Spleen (tissue), 11 donors: ENCODE results near the gene FADS3. TPM values are rescaled to one million over a fixed set of nuclear protein-coding genes. Genes with fewer than 3 reads are reported as not detected.
A peak's percentile ranks its signal among the peaks of the same experiment; 100 is the strongest.

ENCODE experiments used
- DNase-seq: peaks from one replicate; pipeline ENCODE4 v3.0.0-alpha.2; 2020
- H3K27ac ChIP-seq, 8 donors: fragments of 200-600 bp; sonication (generic) in 7 of 8; 1 replicate in 4 of 8; 2 replicates in 4 of 8; pipeline versions ENCODE4 v1.5.0 to v1.8.0; 2016 to 2021; ENCODE audit warnings: inconsistent platforms in 4 of 8, mild to moderate bottlenecking in 4 of 8, moderate library complexity in 1 of 8
- H3K27me3 ChIP-seq, 7 donors: fragments of 200-600 bp; sonication (generic) in 6 of 7; replicated peaks in 1 of 7; 1 replicate in 4 of 7; 2 replicates in 3 of 7; pipeline versions ENCODE4 v1.5.0 to v1.8.0; 2016 to 2021; ENCODE audit warnings: inconsistent platforms in 3 of 7, mild to moderate bottlenecking in 1 of 7
- H3K36me3 ChIP-seq, 6 donors: fragments of 200-600 bp; sonication (generic) in 5 of 6; 1 replicate in 4 of 6; 2 replicates in 2 of 6; pipeline versions ENCODE4 v1.5.0 to v1.8.0; 2016 to 2021; ENCODE audit warnings: inconsistent platforms in 2 of 6
- H3K4me1 ChIP-seq, 6 donors: fragments of 200-600 bp; sonication (generic) in 5 of 6; 1 replicate in 3 of 6; 2 replicates in 3 of 6; pipeline versions ENCODE4 v1.5.0 to v1.8.0; 2016 to 2021; ENCODE audit warnings: inconsistent platforms in 3 of 6
- H3K4me3 ChIP-seq, 8 donors: fragments of 200-600 bp; sonication (generic) in 7 of 8; 1 replicate in 4 of 8; 2 replicates in 4 of 8; pipeline versions ENCODE4 v1.5.0 to v1.8.0; 2016 to 2021; ENCODE audit warnings: inconsistent platforms in 4 of 8, mild to moderate bottlenecking in 4 of 8, moderate library complexity in 2 of 8
- H3K9me3 ChIP-seq, 8 donors: fragments of 200-600 bp; sonication (generic) in 7 of 8; 1 replicate in 4 of 8; 2 replicates in 4 of 8; pipeline versions ENCODE4 v1.5.0 to v1.8.0; 2016 to 2021; ENCODE audit warnings: inconsistent platforms in 4 of 8
- CTCF ChIP-seq, 11 experiments: fragments of 200-600 bp in 7 of 11; fragments of 450-650 bp in 4 of 11; sonication (generic) in 4 of 11; IDR thresholded peaks in 8 of 11; conservative IDR thresholded peaks in 3 of 11; 1 replicate in 7 of 11; 2 replicates in 4 of 11; pipeline versions ENCODE4 v1.4.0 to v1.8.0; 2016 to 2021; ENCODE audit warnings: antibody characterized with exemption in 11 of 11, inconsistent platforms in 4 of 11, mild to moderate bottlenecking in 1 of 11
- POLR2A ChIP-seq, 3 donors: fragments of 450-650 bp; IDR thresholded peaks; one replicate each; pipeline ENCODE4 v1.5.1; 2017; ENCODE audit warnings: antibody characterized with exemption in 3 of 3, mild to moderate bottlenecking in 1 of 3
- POLR2AphosphoS5 ChIP-seq, 3 donors: sonication (generic); formaldehyde crosslinking; IDR thresholded peaks; one replicate each; pipeline ENCODE4 v1.5.1; 2017; ENCODE audit warnings: antibody characterized with exemption in 3 of 3
- WGBS, 5 donors: extraction: QIAGEN DNeasy Blood & Tissue Kit in 3 of 5; methylation state at CpG; one replicate each; pipeline versions ENCODE4 v1.1.5 to v1.1.7; 2013 to 2018; 5-methylcytosine and 5-hydroxymethylcytosine counted together
- intact Hi-C: fragments of 100-400 bp; cut with DNase I; formaldehyde crosslinking; loops from one replicate; pipeline ENCODE4 v1.15.0; 2023; ENCODE audit warnings: low total_unique reads
- polyA plus RNA-seq, 3 donors: library from polyadenylated mRNA; stranded (reverse); fragments of 200-250 nt; gene quantifications; one replicate each; pipeline ENCODE4 v1.2.1, GENCODE V29; 2013
- total RNA-seq, 7 donors: library from RNA; depleted of rRNA in 3 of 7; stranded (reverse); fragments of >200 nt in 3 of 7; fragmentation: NEBNext Ultra II Directional in 4 of 7; extraction: Animal tissue kit (Norgen Biotek cat#: 25700) in 4 of 7; gene quantifications; one replicate each; pipeline versions ENCODE4 v1.1.0 to v1.2.1, GENCODE V29; 2016 to 2021
- donor health status: healthy with polysubstance abuse.
- donor health status: DM: no; HTN: no; CAD: no; lungs with moderate emphysema.
- donor health status: DM: no; HTN: no; CAD: no.
- donor health status: Bipolar disorder and iron deficiency.
- donor health status: healthy.
- donor health status: DM: no; HTN: no; CAD: no.
- donor health status: DM: yes; HTN: yes; CAD: no.

Gene FADS3
- total and polyA plus RNA-seq, 10 donors: 26.3 to 63.6 (median 38.5) TPM

GRCh38 chr11:61872935-61873565 is 18.3 kb downstream of the FADS3 start:
- Histone ChIP-seq H3K36me3 (peaks cover 0 to 34% (median 0%) of the 10 kb centered on the region in 6 donors), H3K4me1 (peaks cover 7 to 22% (median 10%) of the 10 kb centered on the region in 6 donors), H3K27me3 (peaks cover 0 to 8% (median 0%) of the 10 kb centered on the region in 7 donors), H3K4me3 (no peak overlapping the region), H3K9me3 (no peaks in the 10 kb centered on the region), H3K27ac (no peak overlapping the region)
- intact Hi-C loops: loop anchor here (10.0 kb wide), 1 partner anchor 232 kb away; no protein-coding TSS in a partner anchor
- no peak for TF ChIP-seq POLR2AphosphoS5 (IDR thresholded peaks at IDR 0.05)
- no peak for TF ChIP-seq POLR2A (IDR thresholded peaks at IDR 0.05)
- no peak for TF ChIP-seq CTCF (IDR thresholded peaks at IDR 0.05 in 8 of 11, conservative IDR thresholded peaks at IDR 0.05 in 3 of 11)
- DNase-seq: no peak
- 89 to 100% (median 92%) methylated on average over 7 to 20 of the region's 20 CpGs for WGBS, 5 donors

- peaks cover 0 to 15% (median 0%) of the 10 kb centered on the region in 6 donors for H3K36me3 ChIP-seq
- H3K9me3 ChIP-seq: no peaks in the 10 kb centered on the region
- peak overlapping the region in 1 of 8 donors; percentile 11 for H3K27ac ChIP-seq
- peaks cover 0 to 8% (median 0%) of the 10 kb centered on the region in 7 donors for H3K27me3 ChIP-seq
- peak; percentile 92 for DNase-seq
- TF ChIP-seq POLR2A (IDR thresholded peaks at IDR 0.05) (no peak), POLR2AphosphoS5 (IDR thresholded peaks at IDR 0.05) (peak; percentile 44 to 77 (median 50)), CTCF (IDR thresholded peaks at IDR 0.05 in 8 of 11, conservative IDR thresholded peaks at IDR 0.05 in 3 of 11) (peak; percentile 78 to 92 (median 89))
- intact Hi-C loops: loop anchor here (10.0 kb wide), 1 partner anchor 234 kb away; no protein-coding TSS in a partner anchor
- H3K4me3 ChIP-seq: peak overlapping the region in 3 of 8 donors; percentile 14 to 44 (median 14)
- WGBS, 5 donors: 1 to 9% (median 3%) methylated on average over 5 to 24 of the region's 24 CpGs
- peaks cover 7 to 22% (median 10%) of the 10 kb centered on the region in 6 donors for H3K4me1 ChIP-seq
Measured at GRCh38 chr11:61871158-61871597, 20.2 kb downstream of the FADS3 start.

- H3K27ac ChIP-seq: peak overlapping the region in 1 of 8 donors; percentile 11
- peaks cover 0 to 8% (median 0%) of the 10 kb centered on the region in 7 donors for H3K27me3 ChIP-seq
- peaks cover 7 to 22% (median 10%) of the 10 kb centered on the region in 6 donors for H3K4me1 ChIP-seq
- no peak overlapping the region for H3K4me3 ChIP-seq
- no peak for DNase-seq
- intact Hi-C loops: loop anchor here (10.0 kb wide), 1 partner anchor 234 kb away; no protein-coding TSS in a partner anchor
- TF ChIP-seq CTCF (IDR thresholded peaks at IDR 0.05 in 8 of 11, conservative IDR thresholded peaks at IDR 0.05 in 3 of 11) (no peak), POLR2A (IDR thresholded peaks at IDR 0.05) (no peak), POLR2AphosphoS5 (IDR thresholded peaks at IDR 0.05) (no peak)
- no peaks in the 10 kb centered on the region for H3K9me3 ChIP-seq
- WGBS, 5 donors: 41 to 58% (median 48%) methylated on average over 9 to 10 of the region's 10 CpGs
- H3K36me3 ChIP-seq: peaks cover 0 to 13% (median 0%) of the 10 kb centered on the region in 6 donors
Measured at GRCh38 chr11:61870541-61871031, 20.8 kb downstream of the FADS3 start.
